Globus pallidus (tissue), 1 donor: ENCODE measurements around the gene TM9SF3.
"Not testable (repeated sequence)": the region's sequence is repeated elsewhere in the genome, so short reads cannot be mapped to it uniquely, and the experiment has no call there.

Experiments used
- DNase-seq: peaks from one replicate; pipeline ENCODE4 v3.0.0-alpha.2; 2015; ENCODE audit warnings: low spot score

TM9SF3 gene

DNA sequence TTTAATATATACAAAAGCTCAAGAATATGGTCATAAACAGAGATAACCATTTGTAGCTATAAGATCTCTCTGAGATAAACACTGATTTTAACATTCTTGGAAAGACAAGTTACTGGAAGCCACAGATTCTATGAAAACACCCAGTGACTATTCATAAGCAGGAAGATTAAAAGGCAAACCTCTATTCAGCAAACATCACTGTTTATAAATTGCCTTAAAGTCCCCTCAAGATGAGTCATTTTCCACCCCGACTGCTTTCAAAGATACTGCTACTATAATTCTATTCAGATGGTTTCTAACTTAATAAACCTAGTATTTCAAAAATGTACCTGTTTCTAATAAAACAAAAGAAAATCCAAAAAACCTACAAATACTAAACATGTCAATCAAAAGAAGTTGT lies 21.0 kb downstream of the TM9SF3 start:
- no peak for DNase-seq

GRCh38 chr10:96560966-96561887 lies 25.6 kb downstream of the TM9SF3 start:
- DNase-seq, result no peak

DNA sequence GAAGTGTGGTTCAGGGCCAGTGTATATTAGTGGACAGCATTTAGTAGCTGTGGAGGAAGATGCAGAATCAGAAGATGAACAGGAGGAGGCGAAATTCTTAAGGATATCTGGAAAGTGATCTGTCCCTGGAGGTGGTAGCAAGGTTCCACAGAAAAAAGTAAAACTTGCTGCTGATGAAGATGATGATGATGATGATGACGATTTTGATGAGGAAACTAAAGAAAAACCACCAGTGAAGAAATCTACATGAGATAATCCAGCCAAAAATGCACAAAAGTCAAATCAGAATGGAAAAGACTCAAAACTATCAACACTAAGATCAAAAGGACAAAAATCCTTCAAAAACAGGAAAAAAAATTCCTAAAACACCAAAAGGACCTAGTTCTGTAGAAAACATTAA lies 26.3 kb downstream of the TM9SF3 start:
- DNase-seq, result no peak

GRCh38 chr10:96556003-96556402 lies 30.8 kb downstream of the TM9SF3 start:
- peak; percentile 40 for DNase-seq

DNA sequence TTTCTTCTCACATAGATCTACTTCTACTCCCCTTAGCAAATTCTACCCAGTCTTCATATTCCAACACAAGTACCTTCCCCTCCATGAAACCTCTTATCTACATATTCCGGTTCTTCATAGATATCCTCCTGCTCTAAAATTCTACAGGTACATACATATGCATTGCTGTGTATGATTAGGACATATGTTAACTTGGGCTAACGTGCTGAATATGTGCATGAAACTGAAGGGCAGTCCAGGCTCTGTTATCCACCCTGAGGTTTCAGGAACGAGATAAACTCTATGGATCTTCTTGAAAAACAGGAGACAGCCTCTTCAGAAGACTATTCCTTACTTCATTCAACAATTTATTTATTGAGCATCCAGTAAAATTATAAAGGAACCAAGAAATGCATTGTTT lies 31.5 kb downstream of the TM9SF3 start:
- DNase-seq, result no peak

DNA sequence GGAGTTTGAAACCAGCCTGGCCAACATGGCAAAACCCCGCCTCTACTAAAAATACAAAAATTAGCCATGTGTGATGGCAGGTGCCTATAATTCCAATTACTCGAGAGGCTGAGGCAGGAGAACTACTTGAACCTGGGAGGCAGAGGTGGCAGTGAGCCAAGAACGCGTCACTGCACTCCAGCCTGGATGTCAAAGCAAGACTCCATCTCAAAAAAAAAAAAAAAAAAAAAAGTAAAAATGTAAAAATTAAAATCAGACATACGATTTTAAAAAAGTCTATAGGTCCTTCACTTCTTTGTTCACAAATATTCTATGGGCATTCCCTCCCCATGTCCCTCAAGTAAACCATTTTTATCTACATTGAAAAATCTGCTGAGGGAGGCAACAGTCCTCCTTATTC lies 38.2 kb downstream of the TM9SF3 start:
- DNase-seq, result no peak

DNA sequence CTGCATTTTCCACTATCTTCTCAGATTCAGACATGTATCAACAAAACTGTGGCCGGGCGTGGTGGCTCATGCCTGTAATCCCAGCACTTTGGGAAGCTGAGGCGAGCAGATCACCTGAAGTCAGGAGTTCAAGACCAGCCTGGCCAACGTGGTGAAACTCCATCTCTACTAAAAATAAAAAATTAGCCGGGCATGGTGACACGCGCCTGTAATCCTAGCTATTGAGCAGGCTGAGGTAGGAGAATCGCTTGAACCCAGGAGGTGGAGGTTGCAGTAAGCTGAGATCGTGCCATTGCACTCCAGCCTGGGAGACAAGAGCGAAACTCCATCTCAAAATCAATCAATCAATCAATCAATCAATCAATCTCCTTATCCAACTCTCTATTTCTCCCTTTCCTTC lies 41.3 kb downstream of the TM9SF3 start:
- not testable (repeated sequence) for DNase-seq

- DNase-seq, result no peak
Observed at GRCh38 chr10:96541921-96542320, 44.9 kb downstream of the TM9SF3 start.

GRCh38 chr10:96540240-96540639 lies 46.6 kb downstream of the TM9SF3 start:
- DNase-seq, result no peak

DNA sequence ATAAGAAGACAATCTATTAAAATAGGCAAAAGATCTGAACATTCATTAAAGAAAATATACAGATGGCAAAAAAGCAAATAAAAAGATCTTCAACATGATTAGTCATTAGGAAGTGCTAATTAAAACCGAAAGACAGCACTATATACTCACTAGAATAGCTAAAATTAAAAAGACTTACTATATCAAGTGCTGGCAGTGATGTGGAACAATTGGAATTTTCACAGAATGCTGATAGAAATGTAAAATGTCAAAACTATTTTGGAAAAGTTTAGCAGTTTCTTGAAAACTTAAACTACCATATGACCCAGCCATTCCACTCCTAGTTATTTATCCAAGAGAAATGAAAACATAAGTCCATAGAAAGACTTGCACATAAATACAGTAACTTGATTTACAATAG lies 48.1 kb downstream of the TM9SF3 start:
- no peak for DNase-seq

GRCh38 chr10:96536129-96536528 lies 50.7 kb downstream of the TM9SF3 start:
- no peak for DNase-seq

GRCh38 chr10:96532523-96532922 lies 54.3 kb downstream of the TM9SF3 start:
- DNase-seq, result no peak

GRCh38 chr10:96529634-96530279 lies 57.1 kb downstream of the TM9SF3 start:
- no peak for DNase-seq

DNA sequence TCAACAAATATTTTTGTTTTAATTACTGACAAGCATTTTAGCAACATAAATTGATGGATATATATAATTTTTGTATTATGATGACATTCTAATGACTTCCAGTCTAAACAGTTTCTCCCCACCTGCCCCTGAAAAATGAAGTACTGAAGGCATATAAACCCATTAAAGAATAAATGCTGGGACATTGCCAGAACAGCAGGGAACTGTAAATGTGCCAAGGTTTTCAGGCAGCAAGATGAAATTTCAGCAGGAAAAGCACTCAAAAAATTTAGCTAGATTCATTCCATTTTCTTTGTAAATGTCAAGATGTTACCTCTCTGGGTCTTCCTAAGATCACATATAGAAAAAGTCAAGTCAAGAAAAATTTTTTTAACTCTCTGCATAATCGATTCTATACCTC lies 62.1 kb downstream of the TM9SF3 start:
- no peak for DNase-seq

DNA sequence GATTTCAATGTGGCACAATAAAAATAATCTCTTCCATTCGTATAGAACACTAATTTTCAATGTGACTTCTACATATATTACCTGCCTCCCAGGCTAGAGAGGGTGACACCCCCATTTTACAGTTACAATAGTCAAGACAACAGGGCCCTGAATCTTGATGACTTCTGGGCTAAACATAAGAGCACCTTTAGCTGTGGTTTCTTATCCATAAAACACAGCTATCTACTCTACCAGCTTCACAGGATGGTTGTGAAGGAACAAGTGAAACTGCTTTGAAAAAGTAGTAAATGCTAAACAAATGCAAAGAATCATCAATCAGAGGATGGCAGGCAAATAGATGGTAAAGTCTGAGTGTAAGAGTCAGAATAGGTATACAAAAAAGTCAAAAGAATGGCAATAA lies 69.5 kb downstream of the TM9SF3 start:
- DNase-seq, result no peak

DNA sequence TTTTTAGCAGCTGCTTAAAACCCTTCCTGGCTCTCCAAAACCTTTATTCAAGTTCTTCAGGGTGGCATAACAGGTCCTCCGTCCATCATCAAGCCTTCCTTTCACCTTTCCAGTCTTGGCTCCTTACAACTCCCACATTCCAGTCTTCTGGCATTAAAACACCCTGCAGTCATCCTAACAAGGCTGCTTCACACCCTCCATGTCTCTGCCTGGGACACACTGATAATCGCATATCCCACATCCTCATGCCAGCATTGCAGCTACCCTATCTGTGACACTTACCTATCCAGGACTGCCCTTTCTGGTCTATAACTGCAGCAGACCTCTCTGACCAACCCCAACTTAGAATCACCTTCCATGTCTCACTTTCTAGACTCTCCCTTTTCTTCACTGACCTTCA lies 70.5 kb downstream of the TM9SF3 start:
- DNase-seq, result no peak

DNA sequence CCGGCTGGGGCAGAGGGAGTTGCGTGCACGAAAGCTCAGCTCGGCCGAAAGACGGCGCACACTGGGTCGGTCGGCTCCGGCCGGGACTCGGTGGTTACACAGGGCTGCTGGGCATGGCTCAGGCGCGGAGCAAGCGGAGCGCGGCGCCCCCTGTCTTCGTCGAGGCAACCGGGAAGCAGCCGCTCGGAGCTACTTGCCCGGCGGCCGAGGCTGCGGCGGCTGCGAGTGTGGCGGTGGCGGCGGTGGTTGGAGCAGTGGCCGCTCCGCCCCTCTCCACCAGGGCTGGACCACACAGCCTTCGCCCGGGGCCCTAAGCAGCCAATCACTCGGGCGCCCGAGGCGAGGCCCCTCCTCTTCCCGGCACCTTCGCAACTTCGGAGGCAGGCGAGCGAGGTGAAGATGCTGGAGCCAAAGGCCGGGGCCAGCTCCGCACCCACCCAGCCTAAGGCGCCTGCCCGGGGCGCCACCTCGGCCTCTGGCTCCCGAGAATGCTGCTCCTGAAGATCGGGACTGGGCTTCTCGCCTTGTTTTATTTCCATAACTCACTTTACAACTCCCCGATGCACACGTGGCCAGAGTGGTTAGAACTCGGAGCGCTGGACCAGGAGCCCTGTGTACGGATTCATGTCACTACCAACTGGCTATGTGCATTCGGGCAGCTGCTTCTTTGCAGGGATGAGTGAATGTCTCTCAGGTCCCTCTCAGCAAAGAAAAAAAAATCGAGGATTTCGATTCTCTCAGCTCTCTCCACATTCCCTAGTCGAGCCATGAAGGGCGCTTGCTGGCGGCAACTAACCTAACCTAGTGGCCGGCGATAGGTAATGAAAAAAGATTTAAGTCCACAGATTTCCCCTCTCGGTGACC lies 72.9 kb downstream of the TM9SF3 start, which contains the start of gene TLL2:
TSS of gene TLL2 (minus strand) at position 229 of the 864 bp plus-strand sequence. CDS start 241 bp downstream, outside the sequence.
- peak; percentile 88 for DNase-seq

DNA sequence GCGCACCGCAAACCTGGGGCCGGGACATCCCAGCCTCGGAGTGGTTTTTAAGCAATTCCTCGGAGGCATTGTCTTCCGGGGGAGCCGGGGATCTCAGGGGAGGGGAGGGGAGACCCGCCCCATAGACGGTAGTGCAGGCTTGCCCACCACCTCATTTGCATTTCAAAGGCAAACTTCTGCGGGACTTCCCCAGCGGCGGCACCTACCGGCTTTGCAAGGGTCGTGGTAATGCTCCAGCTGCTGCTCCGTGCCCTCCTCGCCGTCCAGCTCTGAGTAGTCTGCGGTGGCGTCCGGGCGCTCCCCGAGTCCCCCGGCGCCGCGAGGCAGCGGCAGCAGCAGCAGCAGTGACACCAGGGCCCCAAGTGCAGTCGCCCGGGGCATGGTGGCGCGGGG lies 73.5 kb downstream of the TM9SF3 start:
- no peak for DNase-seq

DNA sequence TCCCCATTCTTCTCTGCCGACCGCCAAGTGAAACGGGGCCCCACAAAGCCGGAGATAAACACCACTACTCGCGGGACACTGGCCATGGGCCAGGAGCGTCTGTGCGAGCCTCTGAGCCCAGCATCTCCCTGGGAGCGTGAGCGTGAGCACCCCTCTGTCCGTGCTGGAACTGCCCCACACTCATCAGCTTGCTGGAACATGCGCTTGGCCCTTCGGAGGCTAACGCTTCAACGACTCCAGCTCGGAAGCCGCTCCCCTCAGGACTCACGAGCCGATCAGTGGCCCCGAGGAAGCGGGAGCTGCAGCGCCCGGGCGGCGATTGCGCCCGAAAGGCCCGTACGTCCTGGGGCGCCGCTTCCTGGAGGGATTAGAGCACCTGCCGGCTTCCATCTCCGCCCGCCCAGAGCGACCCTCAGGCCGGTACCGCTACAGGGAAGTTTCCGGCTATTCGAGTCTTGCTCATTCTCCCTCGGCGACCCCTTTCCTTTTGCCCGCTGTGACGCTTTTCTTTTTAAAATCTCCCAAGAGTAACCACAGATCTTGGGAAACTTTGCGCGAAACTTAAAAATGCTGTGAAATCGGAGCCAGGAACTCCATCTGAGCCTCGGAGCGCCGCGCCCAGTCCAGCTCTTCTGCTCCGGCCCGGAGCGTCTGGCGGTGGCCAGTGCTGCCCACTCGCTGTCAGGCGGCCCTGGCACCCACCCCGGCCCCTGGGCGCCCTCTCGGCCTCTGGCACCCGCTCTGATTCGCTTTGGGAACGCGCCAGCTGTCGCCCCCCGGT lies 74.1 kb downstream of the TM9SF3 start:
- peak; percentile 26 for DNase-seq

DNA sequence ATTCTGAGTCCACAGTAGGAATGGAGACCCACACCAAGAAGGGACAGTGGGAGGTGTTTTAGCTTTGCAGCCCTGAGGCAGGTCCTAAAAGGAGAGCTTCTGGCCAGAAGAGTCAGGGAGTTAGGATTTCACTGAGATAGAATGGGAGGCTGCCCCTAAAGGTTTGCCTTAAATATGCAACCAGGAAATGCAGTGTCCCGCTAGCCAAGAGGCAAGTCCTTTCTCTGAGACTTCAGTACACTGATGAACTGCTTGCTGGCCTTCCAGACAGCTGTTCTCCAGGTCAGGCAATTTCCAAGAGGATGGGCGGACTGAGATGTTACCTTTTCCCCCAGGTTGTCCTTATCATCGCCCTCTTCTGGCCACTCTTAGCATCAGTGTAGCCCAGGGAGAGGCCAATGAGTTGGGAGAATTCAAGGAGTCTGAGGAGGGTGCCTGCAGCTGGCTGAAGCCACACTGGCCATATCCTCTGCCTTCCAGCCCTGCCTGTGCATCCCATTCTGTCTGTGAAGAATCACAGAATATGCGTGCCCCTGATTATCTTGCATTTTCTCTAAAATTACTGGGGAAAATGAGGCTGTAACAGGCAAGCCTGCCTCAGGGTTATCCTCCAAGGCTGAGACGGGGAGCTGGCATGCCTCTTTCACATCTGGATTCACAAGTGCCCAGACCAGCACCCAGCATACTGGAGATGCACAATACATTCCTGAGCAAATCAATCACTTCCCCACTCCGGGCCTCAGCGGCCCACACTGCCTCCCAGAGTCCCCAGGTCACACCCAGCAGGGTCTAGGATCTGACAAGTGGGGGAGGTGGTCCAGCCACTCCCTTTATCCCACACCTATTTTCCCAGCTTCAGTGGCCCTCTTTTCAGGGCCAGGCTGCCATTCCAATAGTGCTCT lies 75.5 kb downstream of the TM9SF3 start:
- DNase-seq, result peak; percentile 9
